Lower lobe of right lung (tissue), 2 donors: ENCODE data around the gene GSAP. TPM values are rescaled to one million over a fixed set of nuclear protein-coding genes. Genes with fewer than 3 reads are reported as not detected.
"Not testable (repeated sequence)": the region's sequence is repeated elsewhere in the genome, so short reads cannot be mapped to it uniquely, and the experiment has no call there.

ENCODE experiments used
- ATAC-seq, 2 donors: fragments of 200-7000 bp; cut with Tn5 transposase; one replicate each; pipeline ENCODE4 v1.9.1; 2020 to 2022; ENCODE audit warnings: mild to moderate bottlenecking in 2 of 2, moderate library complexity in 2 of 2
- DNase-seq: peaks from one replicate; pipeline ENCODE4 v3.0.0-alpha.2; 2020
- H3K27ac ChIP-seq: fragments of 200-600 bp; one replicate; pipeline ENCODE4 v1.8.0; 2022
- H3K27me3 ChIP-seq: fragments of 200-600 bp; one replicate; pipeline ENCODE4 v1.8.0; 2022; ENCODE audit warnings: low read depth
- H3K36me3 ChIP-seq: fragments of 200-600 bp; one replicate; pipeline ENCODE4 v1.8.0; 2022; ENCODE audit warnings: mild to moderate bottlenecking
- H3K4me1 ChIP-seq: fragments of 200-600 bp; one replicate; pipeline ENCODE4 v1.8.0; 2022
- H3K4me3 ChIP-seq: fragments of 200-600 bp; one replicate; pipeline ENCODE4 v1.8.0; 2022; ENCODE audit warnings: mild to moderate bottlenecking
- H3K9me3 ChIP-seq: fragments of 200-600 bp; one replicate; pipeline ENCODE4 v1.8.0; 2022
- CTCF ChIP-seq: fragments of 200-600 bp; IDR thresholded peaks from one replicate; pipeline ENCODE4 v1.8.0; 2022; ENCODE audit warnings: antibody characterized with exemption, mild to moderate bottlenecking
- intact Hi-C: fragments of 100-400 bp; cut with DNase I; formaldehyde crosslinking; loops from one replicate; pipeline ENCODE4 v1.11.0; 2022
- total RNA-seq: library from RNA; stranded (reverse); fragmentation: NEBNext Ultra II Directional; extraction: Animal tissue kit (Norgen Biotek cat#: 25700); gene quantifications from one replicate; pipeline ENCODE4 v1.2.1, GENCODE V29; 2021
- donor health status: DM: no; HTN: yes; CAD: no; lungs with severe emphysema.

The GSAP gene
- total RNA-seq, 1 donor from 2014 or later: 80.0 TPM

GRCh38 chr7:77284005-77284404 is 132.1 kb downstream of the GSAP start:
- DNase-seq: no peak
- H3K36me3 ChIP-seq: no peaks in the 10 kb centered on the region
- H3K4me3 ChIP-seq: no peak overlapping the region
- peaks cover 6% of the 10 kb centered on the region for H3K4me1 ChIP-seq
- no peak for ATAC-seq
- intact Hi-C loops: no loop called here
- no peaks in the 10 kb centered on the region for H3K27me3 ChIP-seq
- H3K9me3 ChIP-seq: no peaks in the 10 kb centered on the region
- TF ChIP-seq CTCF: no peak
- H3K27ac ChIP-seq: no peak overlapping the region

- H3K27me3 ChIP-seq: no peaks in the 10 kb centered on the region
- TF ChIP-seq CTCF: no peak
- no peaks in the 10 kb centered on the region for H3K36me3 ChIP-seq
- DNase-seq (no peak), ATAC-seq (no peak)
- no peaks in the 10 kb centered on the region for H3K4me1 ChIP-seq
- no peaks in the 10 kb centered on the region for H3K9me3 ChIP-seq
- H3K4me3 ChIP-seq: no peak overlapping the region
- intact Hi-C loops: no loop called here
- H3K27ac ChIP-seq: no peak overlapping the region
Measured at GRCh38 chr7:77282897-77283296, 133.3 kb downstream of the GSAP start.

GRCh38 chr7:77281780-77282478 is 134.2 kb downstream of the GSAP start:
- DNase-seq (no peak), ATAC-seq (no peak)
- Histone ChIP-seq H3K27ac (no peak overlapping the region), H3K9me3 (no peaks in the 10 kb centered on the region), H3K4me3 (no peak overlapping the region), H3K27me3 (no peaks in the 10 kb centered on the region), H3K4me1 (no peaks in the 10 kb centered on the region), H3K36me3 (no peaks in the 10 kb centered on the region)
- TF ChIP-seq CTCF: no peak
- intact Hi-C loops: no loop called here

GRCh38 chr7:77276120-77276519 is 140.0 kb downstream of the GSAP start:
- Histone ChIP-seq H3K9me3 (no peaks in the 10 kb centered on the region), H3K27ac (no peak overlapping the region), H3K27me3 (no peaks in the 10 kb centered on the region), H3K36me3 (no peaks in the 10 kb centered on the region), H3K4me1 (no peaks in the 10 kb centered on the region), H3K4me3 (no peak overlapping the region)
- intact Hi-C loops: no loop called here
- ATAC-seq (no peak), DNase-seq (no peak)
- TF ChIP-seq CTCF: no peak

- intact Hi-C loops, H3K4me1 ChIP-seq, DNase-seq, H3K4me3 ChIP-seq, ATAC-seq, H3K27ac ChIP-seq, H3K27me3 ChIP-seq, H3K36me3 ChIP-seq, H3K9me3 ChIP-seq: not testable (repeated sequence)
Measured at GRCh38 chr7:77275663-77276062, 140.5 kb downstream of the GSAP start.

GRCh38 chr7:77271766-77272165 is 144.4 kb downstream of the GSAP start:
- DNase-seq: no peak
- intact Hi-C loops: no loop called here
- no peaks in the 10 kb centered on the region for H3K27me3 ChIP-seq

More at GRCh38 chr7:77271766-77272165, 144.4 kb downstream of the GSAP start:
- ATAC-seq: peak; percentile 74 to 80
- no peaks in the 10 kb centered on the region for H3K36me3 ChIP-seq
- no peak overlapping the region for H3K4me3 ChIP-seq
- H3K27ac ChIP-seq: no peak overlapping the region
- peaks cover 15% of the 10 kb centered on the region for H3K4me1 ChIP-seq
- no peak for TF ChIP-seq CTCF
- H3K9me3 ChIP-seq: no peaks in the 10 kb centered on the region
